GM19023 (cell line): ENCODE data around the gene NCOR1.
A peak's percentile ranks its signal among the peaks of the same experiment; 100 is the strongest.

Experiments
- ATAC-seq: cut with Tn5 transposase; IDR thresholded peaks from one replicate; pipeline ENCODE4 v1.9.1; 2021; ENCODE audit warnings: mild to moderate bottlenecking, moderate library complexity; ENCODE audit not compliant: unreplicated experiment

Gene NCOR1

DNA sequence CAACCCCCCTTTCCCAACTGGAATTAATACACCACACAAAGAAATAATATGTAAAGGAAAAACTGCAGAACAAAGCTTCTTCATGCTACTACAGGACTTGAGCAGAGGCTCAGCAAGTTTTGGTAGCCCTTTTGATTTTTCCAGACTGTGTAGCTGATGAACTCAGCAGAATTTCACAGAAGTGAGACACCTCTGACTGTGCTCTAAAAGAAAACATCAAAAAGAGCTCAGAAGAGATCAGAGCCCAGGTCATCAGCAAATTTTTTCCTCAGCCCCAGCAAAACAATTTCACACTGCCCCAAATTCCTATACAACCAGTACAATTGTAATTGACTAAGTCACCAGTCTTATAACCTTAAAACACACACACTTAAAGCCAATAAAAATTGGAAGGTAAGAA lies 177.7 kb downstream of the NCOR1 start:
- no peak for ATAC-seq

DNA sequence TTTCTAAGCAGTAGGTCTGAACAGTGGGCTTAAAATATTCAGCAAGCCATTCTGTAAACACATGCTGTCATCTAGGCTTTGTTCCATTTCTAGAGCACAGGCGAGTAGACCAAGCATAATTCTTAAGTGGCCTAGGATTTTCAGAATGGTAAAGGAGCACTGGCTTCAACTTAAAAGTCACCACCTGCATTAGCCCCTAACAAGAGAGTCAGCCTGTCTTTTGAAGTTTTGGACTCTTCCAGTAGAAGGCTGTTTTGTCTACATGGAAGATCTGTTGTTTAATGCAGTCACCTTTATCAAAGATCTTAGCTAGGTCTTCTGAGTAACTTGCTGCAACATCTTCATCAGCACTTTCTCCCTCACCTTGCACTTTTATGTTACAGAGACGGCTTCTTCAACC lies 179.1 kb downstream of the NCOR1 start:
- ATAC-seq: no peak

DNA sequence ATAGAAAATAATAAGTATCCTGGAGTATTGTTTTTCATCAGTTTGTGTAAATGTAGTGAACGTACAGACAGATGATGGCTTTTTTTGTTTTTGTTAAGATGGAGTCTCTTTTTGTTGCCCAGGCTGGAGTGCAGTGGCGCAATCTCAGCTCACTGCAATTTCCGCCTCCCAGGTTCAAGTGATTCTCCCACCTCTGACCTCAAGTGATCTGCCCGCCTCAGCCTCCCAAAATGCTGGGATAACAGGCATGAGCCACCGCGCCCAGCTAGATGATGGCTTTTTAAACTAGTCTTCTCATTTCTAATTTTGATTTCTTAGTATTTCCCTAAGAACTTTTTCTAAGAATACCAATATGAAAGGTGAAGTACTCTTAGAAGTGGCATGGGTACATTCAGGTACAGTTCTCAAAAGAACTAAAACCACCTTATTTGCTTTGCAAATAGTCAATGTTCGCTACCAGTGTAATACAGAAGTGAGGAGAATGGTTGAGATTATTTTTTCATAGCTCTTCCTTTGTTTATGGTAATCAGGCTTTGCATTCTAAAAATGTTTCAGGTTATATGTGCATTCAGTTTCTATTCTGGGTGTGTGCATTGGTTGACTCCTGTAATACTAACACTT lies 181.5 kb downstream of the NCOR1 start:
- ATAC-seq: no peak

DNA sequence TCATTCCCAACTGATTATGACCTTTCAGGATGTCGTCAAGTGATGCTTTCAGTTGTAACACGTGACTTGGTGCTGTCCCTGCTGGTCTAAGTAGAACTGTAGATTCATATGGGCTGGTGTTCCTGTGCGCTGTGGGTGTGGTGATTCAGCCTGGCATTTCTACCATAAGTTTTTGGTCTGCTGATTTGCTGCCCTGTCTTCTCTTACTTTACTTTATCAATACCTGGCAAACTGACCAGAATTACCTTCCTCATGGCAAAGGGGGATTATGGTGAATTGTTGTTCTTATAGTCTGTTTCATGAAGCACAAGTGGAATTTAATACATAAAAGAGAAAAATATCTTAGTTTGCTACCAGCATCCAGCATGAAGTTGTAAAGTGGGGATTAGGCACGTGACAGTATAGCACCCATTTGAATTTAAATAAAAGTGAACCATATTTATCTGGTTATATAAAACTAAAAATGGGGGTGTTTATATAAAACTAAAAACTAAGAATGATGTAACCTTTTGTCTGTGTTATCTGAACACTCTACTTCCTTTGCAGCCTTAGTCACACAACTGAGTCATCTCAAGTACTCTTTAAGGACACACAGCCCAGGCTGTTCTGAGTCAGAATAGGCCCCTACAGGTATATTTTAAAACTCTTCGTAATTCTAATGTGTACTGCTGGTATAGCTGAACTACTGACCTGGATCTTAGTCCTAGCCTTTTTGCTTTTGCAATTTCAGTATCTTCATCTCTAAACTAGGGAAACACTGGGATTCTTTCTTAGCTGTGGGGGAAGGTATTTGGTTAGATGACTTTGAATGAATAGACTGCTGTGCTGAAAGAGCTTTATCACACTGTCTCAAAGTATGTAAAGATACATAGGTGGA lies 187.4 kb downstream of the NCOR1 start:
- ATAC-seq: peak; percentile 88

DNA sequence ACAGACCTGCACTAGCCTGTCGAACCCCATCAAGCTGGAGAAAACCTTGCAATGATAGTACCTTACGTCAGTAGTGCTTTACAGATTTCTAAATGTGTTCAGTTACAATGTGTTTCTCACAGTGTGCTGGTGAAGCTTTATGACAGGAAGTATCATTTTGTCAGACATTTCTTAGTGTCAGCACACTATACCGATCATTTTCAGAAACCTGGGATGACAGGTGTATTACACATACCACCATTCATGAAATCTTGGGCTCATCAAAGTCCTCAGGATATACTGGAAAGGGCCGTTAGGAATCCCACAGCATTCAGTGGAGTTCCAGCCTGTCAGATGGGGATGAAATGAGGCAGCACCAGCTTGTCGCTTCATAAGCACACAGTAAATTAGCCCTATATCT lies 188.4 kb downstream of the NCOR1 start:
- ATAC-seq: no peak

DNA sequence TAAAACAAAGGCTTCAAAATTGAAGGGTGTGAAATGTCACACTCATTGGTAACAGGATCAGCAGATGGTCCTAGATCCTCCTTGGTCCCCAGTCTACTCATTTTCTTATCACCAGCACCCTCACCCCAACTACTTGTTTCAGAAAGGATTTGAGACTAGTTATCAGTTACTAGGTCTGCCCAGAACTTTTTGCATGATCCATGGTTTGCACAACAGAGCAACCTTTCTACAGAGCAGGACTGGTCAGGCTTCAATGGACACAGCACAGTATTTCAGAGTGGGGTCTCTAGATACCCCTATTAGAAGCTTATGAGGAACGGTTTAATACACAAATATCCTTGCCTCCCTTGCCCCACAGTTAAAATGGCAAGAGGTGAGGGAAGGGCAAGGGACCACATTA lies 190.1 kb downstream of the NCOR1 start:
- ATAC-seq: no peak

DNA sequence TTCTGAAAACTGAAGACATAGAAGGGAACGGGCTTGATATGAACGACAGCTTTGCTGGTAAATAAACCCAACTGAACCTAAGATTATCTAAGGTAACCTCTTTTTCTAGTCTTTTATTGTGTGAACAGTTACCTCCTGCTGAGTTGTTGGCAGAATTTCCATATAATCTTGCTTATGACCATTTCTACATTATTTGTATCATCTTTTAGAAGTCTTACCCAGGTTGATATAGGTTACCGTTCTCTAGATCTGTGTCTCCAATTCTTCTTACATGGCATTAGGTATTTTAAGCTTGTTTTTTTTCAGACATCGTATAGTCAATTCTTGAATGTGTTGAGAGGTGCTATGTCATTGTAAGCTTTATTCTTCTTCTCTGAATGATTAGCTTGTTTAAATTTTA lies 191.5 kb downstream of the NCOR1 start:
- no peak for ATAC-seq

DNA sequence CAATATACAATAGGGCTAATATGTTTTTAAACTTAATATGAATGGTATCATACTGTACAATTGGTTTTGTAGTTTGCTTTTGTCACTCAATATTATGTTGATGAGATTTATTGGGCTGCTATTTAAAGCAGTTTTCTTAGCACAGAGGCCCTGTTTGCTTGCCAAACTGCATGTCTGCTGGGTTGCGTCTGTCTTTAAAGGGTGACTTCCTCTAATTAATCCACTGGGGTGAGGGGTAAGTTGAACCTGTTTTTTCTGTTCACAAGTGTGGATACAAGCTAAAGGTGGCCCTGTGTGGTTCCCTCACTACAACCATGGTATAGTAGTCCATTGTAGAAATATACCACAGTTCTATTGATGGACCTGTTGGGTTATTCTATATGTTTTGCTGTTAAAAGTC lies 196.0 kb downstream of the NCOR1 start:
- ATAC-seq: no peak

DNA sequence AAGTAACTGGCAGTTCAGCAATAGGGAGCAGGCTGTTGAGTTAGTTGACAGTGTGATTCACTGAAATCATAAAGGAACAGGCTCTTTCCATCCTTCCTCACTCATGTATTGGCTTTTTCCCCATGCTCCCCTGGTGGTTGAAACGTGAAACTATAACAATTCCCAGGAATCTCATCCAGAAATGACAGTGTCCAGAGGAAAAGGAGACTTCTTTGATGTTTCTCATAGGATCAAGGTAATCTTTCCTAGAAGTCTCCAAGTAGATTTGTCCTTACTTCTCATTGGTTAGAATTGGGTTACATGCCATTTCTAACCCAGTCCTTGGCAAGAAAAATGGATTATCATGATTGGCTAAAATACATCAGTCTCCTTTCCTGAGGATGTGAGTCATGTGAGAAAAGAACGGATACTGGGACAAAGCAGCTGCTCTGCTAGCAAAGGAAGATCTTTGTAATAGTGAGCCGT lies 201.4 kb downstream of the NCOR1 start:
- no peak for ATAC-seq

DNA sequence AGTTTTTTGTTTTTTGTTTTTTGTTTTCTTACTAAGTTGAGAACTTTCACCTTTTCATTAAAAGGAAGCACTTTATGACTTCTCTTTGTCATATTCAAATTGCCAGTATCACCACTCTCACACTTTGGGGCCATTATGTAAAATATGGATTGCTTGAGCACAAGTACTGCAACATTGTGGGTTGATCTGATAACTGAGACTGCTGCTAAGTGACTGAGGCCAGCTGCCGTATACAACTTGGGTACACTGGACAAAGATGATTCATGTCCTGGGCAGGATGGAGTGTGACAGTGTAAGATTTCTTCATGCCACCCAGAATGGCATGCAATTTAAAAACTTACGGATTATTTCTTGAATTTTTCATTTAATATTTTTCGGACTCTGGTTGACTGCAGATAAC lies 207.9 kb downstream of the NCOR1 start:
- ATAC-seq: no peak

DNA sequence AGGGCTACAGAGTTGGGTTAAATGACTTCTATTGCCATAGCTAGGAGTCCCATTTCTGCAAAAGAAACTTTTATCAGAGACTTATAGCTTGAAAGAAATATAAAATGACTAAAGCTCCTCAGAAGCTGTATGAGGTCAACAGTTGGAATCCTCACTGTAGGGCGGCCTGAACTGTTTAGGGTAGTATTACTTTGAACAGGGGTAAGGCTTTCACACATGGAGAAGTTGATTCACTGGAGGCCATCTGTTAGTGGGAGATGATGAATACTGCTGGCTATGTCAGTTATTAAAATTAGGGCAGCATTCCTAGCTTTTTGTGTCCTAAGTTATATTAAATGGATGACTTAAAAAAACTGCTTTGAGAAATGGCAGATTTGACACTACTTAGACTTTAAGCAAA lies 209.7 kb downstream of the NCOR1 start:
- no peak for ATAC-seq

DNA sequence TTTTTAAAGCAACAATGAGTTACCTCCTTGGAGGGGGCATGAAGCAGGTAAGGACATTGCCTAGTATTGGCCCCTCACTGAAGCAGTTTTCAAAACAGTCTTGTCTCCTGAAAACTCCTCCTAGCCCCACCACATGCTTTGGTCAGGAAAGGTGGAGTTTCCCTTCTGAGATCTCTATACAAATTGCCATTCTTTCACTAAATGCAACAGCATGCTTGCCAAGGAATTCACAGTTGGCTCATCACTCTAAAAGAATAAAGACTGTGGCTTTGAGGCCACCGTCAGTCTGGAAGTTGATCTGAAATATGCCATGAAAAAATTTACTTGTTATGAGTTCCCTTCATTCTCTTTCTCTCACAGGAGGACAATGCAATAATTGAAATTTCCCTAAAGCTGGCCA lies 211.5 kb downstream of the NCOR1 start:
- no peak for ATAC-seq

DNA sequence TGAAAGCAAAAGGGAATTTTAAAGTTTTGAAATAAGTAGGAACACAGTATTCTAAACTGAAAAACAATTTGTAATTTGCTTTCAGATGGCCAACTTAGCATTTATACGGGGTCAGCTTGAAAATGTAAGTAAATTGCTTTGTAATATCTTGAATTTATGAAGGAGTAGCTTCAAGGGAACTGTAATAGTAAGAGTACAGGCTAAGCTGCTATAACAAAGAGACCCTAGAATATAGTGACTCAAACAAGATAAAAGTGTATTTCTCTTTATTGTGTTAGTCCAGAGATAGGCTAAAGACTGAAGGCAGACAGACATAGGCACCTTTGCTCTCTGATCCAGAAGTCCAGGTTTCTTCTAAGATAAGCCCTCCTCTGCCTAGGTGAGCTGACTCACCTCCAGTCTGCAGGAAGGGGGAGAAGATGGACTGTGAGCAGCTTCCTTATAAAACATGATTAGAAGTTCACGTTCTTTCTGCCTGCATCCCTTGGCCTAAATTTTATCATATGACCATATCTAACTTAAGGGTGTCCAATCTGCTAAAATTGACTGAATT lies 212.6 kb downstream of the NCOR1 start:
- no peak for ATAC-seq

DNA sequence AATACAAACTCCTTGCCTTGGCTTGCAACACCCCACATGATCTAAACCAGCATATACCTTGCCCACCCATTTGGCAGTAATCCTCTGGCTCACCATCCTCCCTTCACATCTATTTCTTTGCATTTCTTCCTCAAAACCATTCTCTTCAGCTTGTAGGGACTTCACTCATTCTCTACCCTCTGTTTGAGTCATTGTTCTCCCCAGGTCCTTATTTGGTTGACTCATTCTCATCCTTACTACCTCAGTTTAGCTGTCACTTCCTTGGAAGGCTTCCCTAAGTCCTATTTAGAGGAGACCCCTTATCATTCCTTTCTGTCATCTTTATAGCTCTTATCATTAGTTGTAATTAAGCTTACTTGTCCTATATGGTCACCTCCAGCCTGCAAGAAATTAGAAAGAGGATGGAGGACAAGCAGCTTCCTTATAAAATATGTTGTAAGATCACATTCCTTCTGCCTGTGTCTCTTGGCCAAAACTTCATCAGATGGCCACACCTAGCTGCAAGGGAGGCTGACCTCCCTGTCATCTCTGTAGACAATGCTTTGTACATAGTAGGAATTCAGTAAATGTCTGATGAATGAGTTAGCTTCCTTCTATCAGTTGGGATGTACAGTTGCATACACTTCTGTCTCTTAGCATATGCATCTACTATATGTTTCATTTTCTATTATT lies 214.0 kb downstream of the NCOR1 start:
- no peak for ATAC-seq

DNA sequence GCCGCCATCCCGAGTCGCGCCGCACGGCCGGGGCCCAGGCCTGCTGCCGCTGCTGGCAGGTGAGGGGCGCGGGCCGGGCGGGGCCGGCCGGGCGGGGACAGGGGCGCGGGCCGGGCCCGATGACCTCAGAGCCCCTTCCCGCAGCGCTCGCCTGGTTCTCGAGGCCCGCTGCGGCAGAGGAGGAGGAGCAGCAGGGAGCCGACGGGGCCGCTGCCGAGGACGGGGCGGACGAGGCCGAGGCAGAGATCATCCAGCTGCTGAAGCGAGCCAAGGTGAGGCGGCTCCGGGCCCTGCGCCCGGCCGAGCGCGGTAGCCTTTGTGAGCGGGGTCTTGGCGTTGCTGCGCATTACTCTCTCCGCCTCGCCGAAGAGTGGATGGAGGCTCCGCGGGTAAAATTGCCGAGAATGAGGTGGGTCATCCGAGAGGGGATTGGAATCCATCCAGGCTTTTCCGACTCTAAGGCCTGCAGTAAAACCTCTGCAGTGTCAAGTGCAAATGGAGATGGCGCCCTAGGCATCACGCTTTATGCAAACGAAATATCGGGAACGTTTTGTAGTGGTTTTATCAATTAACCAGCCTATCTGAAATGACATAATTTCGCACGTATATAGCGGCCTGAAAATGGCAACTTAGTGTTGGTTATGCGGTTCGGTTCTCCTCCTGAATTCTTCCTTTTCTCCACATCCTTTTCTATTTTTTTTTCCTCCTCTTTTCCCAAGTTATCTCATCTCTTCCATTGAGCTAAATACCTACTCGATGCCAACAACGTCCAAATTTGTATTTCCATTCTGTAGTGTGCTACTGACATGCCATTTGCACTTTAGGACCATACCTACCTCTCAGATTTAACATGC lies 215.1 kb downstream of the NCOR1 start:
- ATAC-seq: peak; percentile 34

DNA sequence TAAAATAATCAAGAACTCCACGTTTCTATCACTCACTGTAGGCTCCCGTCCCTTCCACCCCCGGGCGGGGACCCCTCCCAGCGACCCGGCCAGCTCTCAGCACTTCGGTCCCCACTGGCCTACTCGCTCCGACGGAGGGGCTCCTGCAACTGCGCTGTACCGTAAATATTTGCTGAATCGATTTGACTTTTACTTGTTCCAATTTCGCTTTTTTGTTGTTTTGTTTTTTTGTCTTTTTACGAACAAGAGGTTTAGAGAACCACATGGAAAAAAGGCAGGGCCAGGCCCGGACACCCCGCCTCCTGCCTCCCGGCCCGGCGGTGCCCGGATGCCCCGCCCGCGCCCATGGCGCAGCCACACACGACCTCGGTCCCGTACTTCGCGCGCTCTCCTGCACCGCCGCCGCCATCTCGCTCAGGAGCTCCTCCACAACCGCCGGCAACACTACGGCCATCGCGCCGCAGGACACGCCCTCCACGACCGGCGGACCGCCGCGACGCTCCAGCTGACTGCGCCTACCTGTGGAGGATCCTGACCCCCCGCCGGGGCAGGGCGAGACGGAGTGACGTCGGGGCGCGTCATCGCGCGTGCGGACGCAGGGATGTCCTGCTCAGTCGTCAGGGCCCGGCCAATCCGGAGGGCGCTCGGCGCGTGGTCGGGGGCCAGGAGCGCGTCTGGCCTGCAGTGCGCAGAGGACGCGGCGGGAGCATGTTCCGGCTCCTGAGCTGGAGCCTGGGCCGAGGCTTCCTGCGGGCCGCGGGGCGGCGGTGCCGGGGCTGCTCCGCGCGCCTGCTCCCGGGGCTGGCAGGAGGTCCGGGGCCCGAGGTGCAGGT lies 216.0 kb downstream of the NCOR1 start, which contains the start of the genes TTC19 and ZSWIM7:
Gene TTC19 (plus strand): TSS at position 684 of the 833 bp plus-strand sequence. CDS start 25 bp downstream, at position 709.
Gene ZSWIM7 (minus strand): TSS at position 564 of the 833 bp plus-strand sequence. CDS start 110 bp downstream, at position 454.
- ATAC-seq: peak; percentile 95

DNA sequence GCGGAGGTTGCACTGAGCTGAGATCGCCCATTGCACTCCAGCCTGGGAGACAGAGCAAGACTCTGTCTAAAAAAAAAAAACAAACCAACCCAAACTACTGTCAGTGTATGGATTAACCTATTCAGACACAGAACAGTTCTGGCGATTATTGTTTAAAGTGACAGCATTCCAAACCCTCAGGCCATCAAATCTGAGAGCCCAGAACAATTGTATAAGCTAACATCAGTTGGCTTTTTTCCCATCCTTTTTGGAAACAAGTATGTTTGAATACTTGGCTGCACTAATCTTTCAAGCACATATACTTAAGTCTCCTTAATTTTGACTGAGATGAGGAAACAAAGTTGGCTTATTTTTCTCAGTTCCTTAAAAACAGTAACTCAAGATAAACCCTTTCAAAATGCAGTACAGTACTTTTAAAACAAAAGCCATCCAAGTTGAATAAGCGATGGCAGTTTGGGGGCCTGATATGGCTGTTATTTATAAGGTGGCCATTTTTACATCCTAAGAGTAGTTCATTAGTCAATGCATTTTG lies 217.2 kb downstream of the NCOR1 start:
- ATAC-seq: no peak

DNA sequence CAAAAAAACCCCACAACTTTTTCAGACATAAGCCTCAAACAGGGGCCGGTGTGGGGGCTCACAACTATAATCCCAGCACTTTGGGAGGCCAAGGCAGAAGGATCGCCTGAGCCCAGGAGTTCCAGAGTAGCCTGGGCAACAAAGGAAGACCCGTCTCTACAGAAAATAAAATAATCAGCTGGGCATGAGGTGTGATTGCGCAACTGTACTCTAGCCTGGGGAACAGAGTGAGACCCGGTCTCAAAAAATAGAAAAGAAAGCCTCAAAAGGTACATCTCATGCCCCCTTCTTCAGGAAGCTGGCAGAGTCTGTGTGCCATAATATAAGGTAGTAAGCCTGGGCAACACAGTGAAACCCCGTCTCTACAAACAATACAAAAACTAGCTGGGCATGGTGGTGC lies 219.0 kb downstream of the NCOR1 start:
- no peak for ATAC-seq
